ENCODE results near the gene STOX2.

The STOX2 gene

DNA sequence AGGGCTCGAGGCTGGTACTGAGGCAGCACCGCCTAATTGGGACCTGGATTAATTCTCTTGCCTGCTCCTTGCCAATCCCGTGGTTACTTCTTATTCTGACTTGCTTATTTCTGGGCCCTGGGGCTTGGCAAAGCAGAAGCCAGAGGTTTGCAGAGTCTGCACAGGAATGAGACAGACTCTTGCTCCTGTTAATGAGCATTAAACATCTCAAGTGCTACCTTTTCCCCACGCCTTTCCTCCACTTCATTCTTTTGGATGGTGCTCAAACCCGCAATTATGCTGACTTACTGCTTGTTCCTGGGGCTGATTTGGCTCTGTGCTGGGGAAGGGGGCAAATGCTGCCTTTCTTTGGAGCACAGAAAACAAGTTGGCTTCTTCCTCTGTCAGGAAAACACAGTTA is 16.5 kb upstream of the STOX2 start:
- in situ Hi-C loops (cut with HindIII; ENCODE audit: low sequenced_read_pairs), result no loop called here
- TF ChIP-seq, protein P1, sequence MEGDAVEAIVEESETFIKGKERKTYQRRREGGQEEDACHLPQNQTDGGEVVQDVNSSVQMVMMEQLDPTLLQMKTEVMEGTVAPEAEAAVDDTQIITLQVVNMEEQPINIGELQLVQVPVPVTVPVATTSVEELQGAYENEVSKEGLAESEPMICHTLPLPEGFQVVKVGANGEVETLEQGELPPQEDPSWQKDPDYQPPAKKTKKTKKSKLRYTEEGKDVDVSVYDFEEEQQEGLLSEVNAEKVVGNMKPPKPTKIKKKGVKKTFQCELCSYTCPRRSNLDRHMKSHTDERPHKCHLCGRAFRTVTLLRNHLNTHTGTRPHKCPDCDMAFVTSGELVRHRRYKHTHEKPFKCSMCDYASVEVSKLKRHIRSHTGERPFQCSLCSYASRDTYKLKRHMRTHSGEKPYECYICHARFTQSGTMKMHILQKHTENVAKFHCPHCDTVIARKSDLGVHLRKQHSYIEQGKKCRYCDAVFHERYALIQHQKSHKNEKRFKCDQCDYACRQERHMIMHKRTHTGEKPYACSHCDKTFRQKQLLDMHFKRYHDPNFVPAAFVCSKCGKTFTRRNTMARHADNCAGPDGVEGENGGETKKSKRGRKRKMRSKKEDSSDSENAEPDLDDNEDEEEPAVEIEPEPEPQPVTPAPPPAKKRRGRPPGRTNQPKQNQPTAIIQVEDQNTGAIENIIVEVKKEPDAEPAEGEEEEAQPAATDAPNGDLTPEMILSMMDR (IDR thresholded peaks at IDR 0.05; ENCODE audit: low read depth, low read length), result no peak
- DNase-seq (ENCODE audit: low read depth, low spot score), result no peak
- no peak overlapping the region for H3K4me3 ChIP-seq (ENCODE audit: low read depth, low read length)

DNA sequence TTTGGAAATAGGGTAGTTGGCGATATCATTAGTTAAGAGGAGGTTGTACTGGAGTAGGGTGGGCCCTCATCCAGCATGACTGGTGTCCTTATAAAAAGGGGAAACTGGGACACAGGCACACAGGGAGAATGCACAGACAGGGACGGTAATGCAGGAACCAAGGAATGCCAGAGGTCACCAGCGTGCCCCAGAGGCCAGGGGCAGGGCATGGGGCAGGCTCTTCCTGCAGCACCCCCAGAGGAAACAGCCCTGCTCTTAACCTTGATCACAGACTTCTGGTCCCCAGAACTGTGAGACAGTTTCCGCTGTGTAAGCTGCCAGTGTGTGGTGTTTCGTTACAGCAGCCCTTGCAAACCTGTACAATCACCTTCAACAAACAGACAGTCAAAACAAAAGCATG is 15.9 kb upstream of the STOX2 start:
- H3K4me3 ChIP-seq (ENCODE audit: low read depth, low read length), result no peak overlapping the region
- in situ Hi-C loops (cut with HindIII; ENCODE audit: low sequenced_read_pairs), result no loop called here
- DNase-seq (ENCODE audit: low read depth, low spot score), result no peak

DNA sequence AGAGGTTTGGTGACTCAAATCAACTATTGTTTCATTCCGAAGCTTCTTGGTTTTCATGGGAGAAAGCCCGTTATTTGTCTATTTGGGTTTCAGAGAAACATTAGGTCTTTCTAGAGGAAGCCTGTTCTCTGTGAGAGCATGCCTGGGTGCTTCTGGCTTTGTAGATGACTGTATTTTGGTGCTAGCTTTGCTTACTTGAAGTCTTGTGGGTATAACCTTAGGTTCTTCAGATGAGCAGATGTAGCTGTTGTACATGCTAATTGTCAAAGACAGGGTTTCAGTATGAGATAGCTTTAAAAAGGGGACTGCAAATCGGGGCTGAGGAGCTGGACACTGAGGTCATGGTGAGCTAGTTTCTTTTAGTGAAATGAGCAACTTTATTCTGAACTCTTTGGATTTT is 7.9 kb upstream of the STOX2 start:
- no peak for DNase-seq (ENCODE audit: low read depth, low spot score)
- no peak overlapping the region for H3K4me3 ChIP-seq (ENCODE audit: low read depth, low read length)
- TF ChIP-seq, protein P1 (IDR thresholded peaks at IDR 0.05; ENCODE audit: low read depth, low read length), result no peak
- in situ Hi-C loops (cut with HindIII; ENCODE audit: low sequenced_read_pairs), result no loop called here

More for the DNA sequence above, 15.9 kb upstream of the STOX2 start:
- TF ChIP-seq, protein P1 (IDR thresholded peaks at IDR 0.05; ENCODE audit: low read depth, low read length), result no peak

DNA sequence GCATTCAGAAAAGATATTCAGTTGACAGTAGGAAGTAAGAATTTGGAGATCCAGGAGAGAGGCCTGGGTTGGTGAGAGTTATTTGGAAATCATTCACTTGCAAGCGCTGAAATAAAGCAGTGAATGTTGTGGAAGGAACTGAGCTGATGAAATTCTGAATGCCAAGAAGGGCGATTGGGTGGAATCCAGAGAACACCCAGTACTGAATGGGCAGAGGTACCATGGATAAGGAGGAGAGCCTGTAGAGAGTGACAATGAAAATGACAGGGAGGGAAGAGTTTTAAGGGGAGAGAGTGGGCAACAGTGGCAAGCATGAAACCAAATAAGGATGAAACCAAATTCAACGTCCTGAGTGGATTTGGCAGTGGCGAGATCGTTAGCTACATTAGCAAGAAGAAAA is 6.7 kb upstream of the STOX2 start:
- no peak overlapping the region for H3K4me3 ChIP-seq (ENCODE audit: low read depth, low read length)
- in situ Hi-C loops (cut with HindIII; ENCODE audit: low sequenced_read_pairs), result no loop called here
- DNase-seq (ENCODE audit: low read depth, low spot score), result no peak
- TF ChIP-seq, protein P1 (IDR thresholded peaks at IDR 0.05; ENCODE audit: low read depth, low read length), result no peak

DNA sequence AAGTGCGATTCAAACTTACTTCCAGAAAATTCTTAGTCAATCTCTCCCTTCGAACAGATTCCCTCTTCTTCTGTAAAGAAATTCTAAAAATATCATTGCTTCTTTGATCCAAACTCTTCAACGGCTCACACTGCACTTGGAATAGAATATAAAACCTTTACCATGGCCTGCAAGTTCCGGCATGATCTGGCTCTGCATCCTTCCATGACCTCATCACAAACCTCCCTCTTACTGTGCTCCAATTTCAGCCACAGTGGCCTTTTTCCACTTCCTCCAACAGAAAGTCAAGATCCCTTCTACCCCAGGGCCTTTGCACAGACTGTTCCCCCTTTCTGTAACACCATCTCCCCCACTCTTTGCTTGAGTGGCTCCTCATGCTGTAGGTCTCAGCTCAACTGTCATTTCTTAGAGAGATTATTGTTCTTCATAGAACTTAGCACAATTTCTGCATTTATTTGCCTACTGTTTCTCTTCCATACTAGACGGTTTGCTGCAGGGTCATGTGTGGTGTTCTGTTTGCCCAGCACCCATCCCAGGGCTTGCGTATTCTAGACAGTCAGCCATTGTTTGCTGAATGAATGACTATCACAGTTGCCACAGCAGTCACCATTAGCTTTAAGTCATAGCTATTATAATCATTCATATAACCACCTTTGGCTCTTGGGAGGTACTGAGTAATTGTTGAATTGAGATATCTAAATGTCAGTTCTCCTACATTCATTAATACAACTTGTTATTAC is 1.9 kb upstream of the STOX2 start:
- TF ChIP-seq, protein P1 (IDR thresholded peaks at IDR 0.05; ENCODE audit: low read depth, low read length), result no peak
- in situ Hi-C loops (cut with HindIII; ENCODE audit: low sequenced_read_pairs), result no loop called here
- no peak for DNase-seq (ENCODE audit: low read depth, low spot score)

DNA sequence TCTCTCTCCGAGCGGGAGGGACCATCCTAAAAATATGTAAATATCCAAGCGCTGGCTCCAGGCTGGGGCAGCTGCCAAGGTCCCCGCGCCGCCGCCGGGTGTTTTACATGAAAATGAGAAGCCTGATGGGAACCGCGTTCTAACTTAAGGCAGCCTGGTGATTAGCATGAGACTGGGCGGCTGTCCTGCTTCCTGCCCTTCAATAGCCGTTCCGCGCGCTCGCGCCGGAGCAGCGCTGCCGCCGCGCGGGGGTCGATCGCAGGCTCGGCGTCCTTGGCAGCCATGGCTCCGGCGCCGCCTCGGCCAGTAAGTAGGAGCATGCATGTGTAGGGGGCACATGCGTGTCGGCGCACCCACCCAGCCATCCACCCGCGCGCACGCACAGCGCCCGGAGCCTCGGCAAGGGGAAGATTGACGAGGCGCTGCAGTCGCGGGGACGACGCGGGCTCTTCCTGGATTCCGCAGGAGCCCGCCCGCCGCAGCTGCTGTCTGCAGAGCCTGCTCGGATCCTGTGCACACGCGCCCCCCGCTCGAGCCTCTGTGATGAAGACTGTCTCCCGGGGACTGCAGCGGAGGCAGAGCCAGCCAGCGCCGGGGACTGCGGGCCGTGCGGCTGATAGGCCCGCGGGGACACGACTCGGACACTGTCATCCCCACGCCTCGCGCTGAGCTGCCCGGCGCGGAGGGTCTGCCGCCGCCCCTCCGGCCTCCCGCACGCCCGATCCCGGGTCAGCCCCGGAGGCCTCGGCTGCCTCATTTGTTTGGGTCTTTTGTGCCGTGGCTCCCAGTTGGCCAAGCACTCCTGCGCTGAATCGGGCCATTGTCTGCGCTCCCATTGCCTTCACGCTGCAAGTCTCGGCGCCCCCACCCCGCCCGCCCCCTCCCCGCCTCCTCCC is 734 bp downstream of the STOX2 start:
- peak overlapping the region; percentile 42 for H3K4me3 ChIP-seq (ENCODE audit: low read depth, low read length)
- TF ChIP-seq, protein P1 (IDR thresholded peaks at IDR 0.05; ENCODE audit: low read depth, low read length), result no peak
- DNase-seq (ENCODE audit: low read depth, low spot score), result peak; percentile 31
- in situ Hi-C loops (cut with HindIII; ENCODE audit: low sequenced_read_pairs), result no loop called here

More for the DNA sequence above, 1.9 kb upstream of the STOX2 start:
- no peak overlapping the region for H3K4me3 ChIP-seq (ENCODE audit: low read depth, low read length)

All from astrocyte of the spinal cord (primary cell).